ENCODE measurements around the gene UPP2.

The UPP2 gene

GRCh38 chr2:158142568-158143332, 41.1 kb downstream of the UPP2 start:
- DNase-seq: no peak

GRCh38 chr2:158143703-158144360, 42.2 kb downstream of the UPP2 start:
- no peak for DNase-seq

- DNase-seq: no peak
These were observed 43.4 kb downstream of the UPP2 start for GRCh38 chr2:158144914-158145625.

- no peak for DNase-seq
These were observed 51.8 kb downstream of the UPP2 start for GRCh38 chr2:158153270-158154015.

DNA sequence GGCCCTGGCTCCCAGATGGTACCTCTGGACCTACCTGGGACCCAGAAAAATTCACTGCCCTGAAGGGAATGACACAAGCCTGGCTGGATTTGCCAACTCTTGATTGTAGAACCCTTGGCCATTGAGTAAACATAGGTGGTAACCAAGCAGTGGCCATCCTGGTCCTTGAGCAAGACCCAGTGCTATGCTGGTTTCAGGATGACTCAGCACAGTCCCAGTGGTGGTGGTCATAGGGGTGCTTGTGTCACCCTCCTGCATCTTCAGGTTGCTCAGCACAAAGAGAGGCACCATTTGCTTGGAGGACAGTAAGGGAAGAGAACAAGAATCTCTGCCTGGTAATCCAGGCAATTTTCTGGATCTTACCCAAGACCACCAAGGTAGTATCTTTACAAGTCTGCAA, 52.9 kb downstream of the UPP2 start:
- DNase-seq: no peak

GRCh38 chr2:158172719-158173118, 71.0 kb downstream of the UPP2 start:
- DNase-seq: no peak

DNA sequence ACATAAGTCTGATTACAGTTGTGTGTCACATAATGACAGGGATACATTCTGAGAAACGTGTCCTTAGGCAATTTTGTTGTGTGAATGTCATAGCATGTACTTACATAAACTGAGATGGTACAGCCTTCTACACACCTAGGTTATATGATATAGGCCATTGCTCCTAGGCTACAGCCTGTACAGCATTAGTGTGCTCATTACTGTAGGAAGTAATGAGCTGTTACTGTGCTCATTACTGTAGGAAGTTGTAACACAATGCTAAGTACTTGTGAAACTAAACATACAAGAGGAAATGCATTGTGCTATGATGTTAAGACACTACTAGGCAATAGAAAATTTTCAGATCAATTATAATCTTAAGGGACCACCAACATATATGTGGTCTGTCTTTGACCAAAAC, 72.8 kb downstream of the UPP2 start:
- no peak for DNase-seq

- DNase-seq: no peak
These were observed 73.3 kb downstream of the UPP2 start for GRCh38 chr2:158174956-158175355.

GRCh38 chr2:158178646-158179045, 77.0 kb downstream of the UPP2 start:
- DNase-seq: no peak

DNA sequence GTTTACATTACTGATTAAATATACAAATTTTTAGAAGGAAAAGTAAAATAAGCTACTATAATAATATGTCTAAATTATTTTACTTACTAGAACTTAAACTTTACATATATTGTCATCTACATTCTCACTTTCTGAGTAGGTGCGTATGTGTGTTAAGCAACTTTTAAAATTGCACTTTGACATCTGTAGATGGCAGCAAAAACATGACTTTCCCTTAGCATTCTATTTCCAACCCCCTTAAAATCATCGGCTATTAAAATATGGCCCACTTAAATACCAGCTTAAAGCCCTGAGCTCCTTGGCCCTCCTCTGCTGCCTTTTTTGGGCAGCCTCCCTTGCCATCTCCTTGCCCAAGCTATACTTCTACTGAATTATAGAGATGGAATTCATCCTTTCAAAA, 78.0 kb downstream of the UPP2 start:
- DNase-seq: peak in 1 of 2 donors; percentile 19

- DNase-seq: no peak
These were observed 79.5 kb downstream of the UPP2 start for GRCh38 chr2:158181171-158181570.

DNA sequence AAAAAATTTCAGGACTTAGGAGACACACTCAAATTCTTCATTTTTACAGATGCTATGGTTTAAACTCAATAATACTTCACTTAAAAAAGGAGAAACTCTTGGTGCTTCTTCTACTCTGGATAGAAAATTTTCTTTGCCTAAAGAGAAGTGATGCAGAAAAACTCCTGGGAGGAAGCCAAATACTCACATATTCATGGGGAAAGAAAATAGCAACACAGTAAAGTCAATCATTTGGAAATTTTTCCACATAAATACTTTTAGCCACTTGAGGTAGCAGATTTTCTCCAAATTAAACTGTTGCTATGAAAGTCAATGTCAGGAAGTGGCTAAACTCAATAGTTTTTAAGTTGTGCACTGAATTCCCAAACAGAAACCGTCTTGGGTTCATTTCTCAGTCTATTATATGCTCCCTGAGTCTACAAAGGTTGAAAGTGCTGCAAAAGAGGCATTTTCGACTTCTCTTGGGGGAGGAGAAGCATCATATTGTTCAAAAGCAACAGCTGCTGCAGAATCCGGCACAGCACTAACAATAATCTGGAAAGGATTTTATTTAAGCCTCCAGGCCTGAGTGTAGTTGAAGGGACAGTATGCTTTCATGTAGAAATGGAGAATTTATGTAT, 81.1 kb downstream of the UPP2 start:
- no peak for DNase-seq

DNA sequence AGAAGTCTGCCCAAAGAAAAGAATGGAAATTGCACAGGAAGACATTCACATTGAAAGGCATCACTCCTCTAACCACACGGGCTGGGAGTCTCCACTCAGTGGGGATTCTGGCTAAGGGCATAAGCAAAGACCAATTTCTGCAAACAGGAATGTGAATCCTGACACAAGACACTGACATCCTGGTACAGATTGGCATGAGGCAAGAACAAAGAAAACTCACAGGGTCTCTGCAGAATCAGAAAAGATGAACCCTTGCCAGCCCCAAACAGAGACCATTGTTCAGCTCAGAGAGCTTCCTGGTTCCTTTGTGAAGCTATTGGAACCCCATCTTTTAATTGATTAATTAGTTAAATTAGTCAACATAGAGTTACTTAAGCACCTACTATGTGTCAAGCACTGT, 82.3 kb downstream of the UPP2 start:
- no peak for DNase-seq

DNA sequence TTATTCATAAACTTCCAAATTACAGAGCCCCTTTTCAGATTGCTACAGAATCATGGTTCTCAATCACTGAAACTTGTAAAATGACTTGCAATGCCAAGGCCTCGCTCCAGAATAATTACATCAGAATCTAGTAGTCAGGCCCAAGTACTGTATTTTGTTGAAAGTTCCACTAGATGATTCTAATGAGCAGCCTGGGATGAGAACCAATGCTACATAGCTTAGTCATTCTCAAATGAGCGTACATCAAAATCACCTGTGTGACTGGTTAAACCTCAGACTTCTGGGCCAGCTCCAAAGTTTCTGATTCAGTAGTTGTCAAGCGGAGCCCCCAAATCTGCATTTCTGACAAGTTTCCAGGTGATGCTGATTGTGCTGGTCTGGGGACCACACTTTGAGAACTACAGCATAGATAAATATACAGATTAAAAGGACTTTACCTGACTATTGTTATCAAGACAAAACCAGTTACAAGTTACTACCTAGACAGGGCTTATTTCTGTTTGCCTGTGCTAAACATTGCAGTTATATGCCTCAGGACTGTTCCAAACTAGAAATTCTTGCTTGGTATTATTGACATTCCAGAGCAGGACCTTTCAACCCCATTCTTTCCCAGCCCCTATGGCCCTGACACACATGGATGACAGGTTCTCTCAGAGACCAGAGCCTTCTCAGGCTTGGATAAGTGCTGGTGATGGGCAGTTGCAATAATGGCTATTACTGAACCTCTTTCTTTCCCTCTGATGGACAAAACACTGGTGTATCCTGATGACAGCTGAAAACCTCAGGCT, 83.1 kb downstream of the UPP2 start:
- no peak for DNase-seq

Measured in CD4-positive, alpha-beta T cell treated with Interferon alpha-2 for 1 hour (primary cell).